Suppressor macrophage treated with lipopolysaccharide for 1 hour (primary cell): ENCODE data around the gene HELZ.
A peak's percentile ranks its signal among the peaks of the same experiment; 100 is the strongest.
"Not testable (repeated sequence)": the region's sequence is repeated elsewhere in the genome, so short reads cannot be mapped to it uniquely, and the experiment has no call there.

Experiments
- DNase-seq, 3 donors: peaks; one replicate each; pipeline ENCODE4 v3.0.0-alpha.2; 2020 to 2022

The HELZ gene

GRCh38 chr17:67139784-67140665 is 105.0 kb downstream of the HELZ start:
- no peak for DNase-seq

GRCh38 chr17:67139289-67139688 is 105.7 kb downstream of the HELZ start:
- no peak for DNase-seq

- DNase-seq: no peak
These were observed 106.6 kb downstream of the HELZ start for GRCh38 chr17:67138392-67138791.

GRCh38 chr17:67137860-67138259 is 107.1 kb downstream of the HELZ start:
- DNase-seq: peak in 1 of 3 donors; percentile 22

GRCh38 chr17:67137026-67137370 is 108.0 kb downstream of the HELZ start:
- no peak for DNase-seq

- no peak for DNase-seq
These were observed 108.6 kb downstream of the HELZ start for GRCh38 chr17:67136191-67137025.

- DNase-seq: no peak
These were observed 111.8 kb downstream of the HELZ start for GRCh38 chr17:67133161-67133560.

- DNase-seq: no peak
These were observed 112.6 kb downstream of the HELZ start for GRCh38 chr17:67132366-67132765.

GRCh38 chr17:67130768-67131167 is 114.2 kb downstream of the HELZ start:
- DNase-seq: no peak

GRCh38 chr17:67129283-67129682 is 115.7 kb downstream of the HELZ start:
- DNase-seq: no peak

- DNase-seq: no peak
These were observed 116.3 kb downstream of the HELZ start for GRCh38 chr17:67128700-67129099.

- no peak for DNase-seq
These were observed 117.1 kb downstream of the HELZ start for GRCh38 chr17:67127925-67128324.

- peak; percentile 51 to 57 (median 56) for DNase-seq
These were observed 118.0 kb downstream of the HELZ start for GRCh38 chr17:67126983-67127382.

- DNase-seq: not testable (repeated sequence)
These were observed 118.5 kb downstream of the HELZ start for GRCh38 chr17:67126543-67126942.

GRCh38 chr17:67125924-67126323 is 119.1 kb downstream of the HELZ start:
- DNase-seq: no peak

- DNase-seq: no peak
These were observed 119.6 kb downstream of the HELZ start for GRCh38 chr17:67125417-67125816.

GRCh38 chr17:67124450-67125148 is 120.4 kb downstream of the HELZ start:
- no peak for DNase-seq

GRCh38 chr17:67123699-67124098 is 121.3 kb downstream of the HELZ start:
- DNase-seq: peak; percentile 45 to 73 (median 57)

- no peak for DNase-seq
These were observed 123.6 kb downstream of the HELZ start for GRCh38 chr17:67121316-67121891.

GRCh38 chr17:67119102-67119501 is 125.9 kb downstream of the HELZ start:
- no peak for DNase-seq

- no peak for DNase-seq
These were observed 128.9 kb downstream of the HELZ start for GRCh38 chr17:67116045-67116575.

GRCh38 chr17:67115401-67115800 is 129.6 kb downstream of the HELZ start:
- DNase-seq: no peak

- no peak for DNase-seq
These were observed 131.5 kb downstream of the HELZ start for GRCh38 chr17:67113486-67113885.
